Fibroblast of skin of abdomen (primary cell): ENCODE data around the gene HOXB7.

ENCODE experiments used
- DNase-seq: peaks from one replicate; pipeline ENCODE4 v3.0.0-alpha.2; 2013

HOXB7 gene

GRCh38 chr17:48609033-48609432 is 1.8 kb downstream of the HOXB7 start:
- no peak for DNase-seq

GRCh38 chr17:48608494-48608834 is 2.4 kb downstream of the HOXB7 start:
- DNase-seq: no peak

- no peak for DNase-seq
These were observed 3.8 kb downstream of the HOXB7 start for GRCh38 chr17:48606892-48607614.

GRCh38 chr17:48605991-48606891 is 4.6 kb downstream of the HOXB7 start:
- DNase-seq: no peak

- no peak for DNase-seq
These were observed 5.4 kb downstream of the HOXB7 start for GRCh38 chr17:48605409-48605919.

- peak; percentile 85 for DNase-seq
These were observed 6.0 kb downstream of the HOXB7 start, which contains the start of gene HOXB6 for GRCh38 chr17:48604770-48605329. Gene HOXB6, minus strand, starts transcription at chr17:48604986. Its CDS starts 6,836 bp downstream, at chr17:48598150.

GRCh38 chr17:48603959-48604769 is 6.7 kb downstream of the HOXB7 start:
- no peak for DNase-seq

GRCh38 chr17:48601539-48602425 is 9.0 kb downstream of the HOXB7 start:
- no peak for DNase-seq

GRCh38 chr17:48601207-48601538 is 9.6 kb downstream of the HOXB7 start:
- DNase-seq: no peak

- DNase-seq: no peak
These were observed 10.3 kb downstream of the HOXB7 start for GRCh38 chr17:48600244-48601098.

GRCh38 chr17:48599354-48599753 is 11.5 kb downstream of the HOXB7 start:
- no peak for DNase-seq

- DNase-seq: no peak
These were observed 12.1 kb downstream of the HOXB7 start for GRCh38 chr17:48598736-48599135.

GRCh38 chr17:48597778-48598631 is 12.8 kb downstream of the HOXB7 start:
- peak; percentile 89 for DNase-seq

GRCh38 chr17:48597528-48597777 is 13.4 kb downstream of the HOXB7 start:
- no peak for DNase-seq

GRCh38 chr17:48596735-48597527 is 13.9 kb downstream of the HOXB7 start:
- peak; percentile 88 for DNase-seq

GRCh38 chr17:48596000-48596734 is 14.7 kb downstream of the HOXB7 start:
- DNase-seq: peak; percentile 54

- peak; percentile 44 for DNase-seq
These were observed 15.4 kb downstream of the HOXB7 start for GRCh38 chr17:48595278-48595999.
